GM23338 (cell line): ENCODE results near the gene AIP. TPM values are rescaled to one million over a fixed set of nuclear protein-coding genes. Genes with fewer than 3 reads are reported as not detected.

Experiments used
- ATAC-seq: fragments of 200-7000 bp; cut with Tn5 transposase; 3 replicates; pipeline ENCODE4 v1.9.1; 2020
- DNase-seq: peaks from one replicate; pipeline ENCODE4 v3.0.0-alpha.2; 2015; ENCODE audit warnings: low spot score
- H2AFZ ChIP-seq: fragments of 200-600 bp; sonication (generic); 2 replicates; pipeline ENCODE4 v1.8.0; 2016; ENCODE audit warnings: antibody characterized with exemption, mild to moderate bottlenecking, moderate library complexity
- H3F3A ChIP-seq: fragments of 200-600 bp; sonication (generic); replicated peaks from 2 replicates; pipeline ENCODE4 v1.8.0; 2017; ENCODE audit warnings: antibody characterized with exemption, mixed run types, low read depth
- H3K27ac ChIP-seq: fragments of 200-600 bp; sonication (generic); 2 replicates; pipeline ENCODE4 v1.6.1; 2016; ENCODE audit warnings: low read depth
- H3K27me3 ChIP-seq: fragments of 200-600 bp; sonication (generic); 2 replicates; pipeline ENCODE4 v1.8.0; 2016; ENCODE audit warnings: mild to moderate bottlenecking, mixed run types, moderate library complexity; ENCODE audit not compliant: insufficient read depth
- H3K36me3 ChIP-seq: fragments of 200-600 bp; sonication (generic); 2 replicates; pipeline ENCODE4 v1.8.0; 2016; ENCODE audit warnings: mild to moderate bottlenecking; ENCODE audit not compliant: insufficient read depth
- H3K4me1 ChIP-seq: fragments of 200-600 bp; sonication (generic); 2 replicates; pipeline ENCODE4 v1.8.0; 2016; ENCODE audit warnings: mild to moderate bottlenecking, moderate library complexity; ENCODE audit not compliant: insufficient read depth
- H3K4me2 ChIP-seq: fragments of 200-600 bp; sonication (generic); 2 replicates; pipeline ENCODE4 v1.7.1; 2017; ENCODE audit warnings: mixed run types
- H3K4me3 ChIP-seq: fragments of 200-600 bp; sonication (generic); 2 replicates; pipeline ENCODE4 v1.6.1; 2016; ENCODE audit warnings: mixed run types
- H3K79me2 ChIP-seq: fragments of 200-600 bp; sonication (generic); replicated peaks from 2 replicates; pipeline ENCODE4 v1.8.0; 2017; ENCODE audit warnings: mild to moderate bottlenecking; ENCODE audit not compliant: insufficient read depth
- H3K9me2 ChIP-seq: fragments of 200-600 bp; sonication (generic); 2 replicates; pipeline ENCODE4 v1.8.0; 2017; ENCODE audit not compliant: insufficient read depth
- H4K20me1 ChIP-seq: fragments of 200-600 bp; sonication (generic); replicated peaks from 2 replicates; pipeline ENCODE4 v1.8.0; 2017; ENCODE audit warnings: mild to moderate bottlenecking; ENCODE audit not compliant: insufficient read depth
- H3K27ac Mint-ChIP-seq: 2 replicates; pipeline ENCODE4 v1.8.0; 2020; ENCODE audit warnings: inconsistent platforms, mild to moderate bottlenecking, moderate library complexity, mixed read lengths
- H3K27me3 Mint-ChIP-seq: 3 replicates; pipeline ENCODE4 v1.8.0; 2022; ENCODE audit warnings: low read depth, mild to moderate bottlenecking, moderate library complexity, mixed read lengths, inconsistent platforms; ENCODE audit not compliant: insufficient read depth, poor library complexity
- H3K36me3 Mint-ChIP-seq: 3 replicates; pipeline ENCODE4 v1.8.0; 2021; ENCODE audit warnings: low read depth, mild to moderate bottlenecking, inconsistent platforms, moderate library complexity, mixed read lengths
- H3K4me1 Mint-ChIP-seq: 3 replicates; pipeline ENCODE4 v1.8.0; 2020; ENCODE audit warnings: mild to moderate bottlenecking, inconsistent platforms, mixed read lengths
- H3K4me3 Mint-ChIP-seq: 3 replicates; pipeline ENCODE4 v1.8.0; 2021; ENCODE audit warnings: moderate library complexity, mild to moderate bottlenecking, inconsistent platforms, mixed read lengths
- H3K9me3 Mint-ChIP-seq: 3 replicates; pipeline ENCODE4 v1.8.0; 2020; ENCODE audit warnings: moderate library complexity, mild to moderate bottlenecking, inconsistent platforms, mixed read lengths
- EZH2 ChIP-seq: fragments of 200-600 bp; sonication (generic); IDR thresholded peaks from one replicate; pipeline ENCODE4 v1.8.0; 2017; ENCODE audit warnings: antibody characterized with exemption, mild to moderate bottlenecking, low read depth; ENCODE audit not compliant: unreplicated experiment
- EZH2phosphoT487 ChIP-seq: fragments of 200-600 bp; sonication (generic); IDR thresholded peaks from one replicate; pipeline ENCODE4 v1.8.1; 2018; ENCODE audit warnings: antibody characterized with exemption; ENCODE audit not compliant: unreplicated experiment
- POLR2AphosphoS5 ChIP-seq: IDR thresholded peaks from 2 replicates; pipeline ENCODE4 v1.6.1; 2016; ENCODE audit warnings: antibody characterized with exemption, low read depth
- polyA plus RNA-seq: library from polyadenylated mRNA; unstranded; fragments of >200 nt; fragmentation: Nextera tagmentation; extraction: Ambion mirVana; gene quantifications from 2 replicates; pipeline ENCODE4 v1.2.1, GENCODE V29; 2016
- total RNA-seq: library from RNA; depleted of rRNA; stranded (reverse); fragments of >200 nt; shearing (Covaris generic); gene quantifications from 2 replicates; pipeline ENCODE4 v1.2.3, GENCODE V29; 2014
- TF ChIP-seq, protein P1 (sequence below): fragments of 250-450 bp; sonication (Bioruptor Pico); IDR thresholded peaks from 2 replicates; pipeline ENCODE4 v1.5.0; 2020; ENCODE audit warnings: mild to moderate bottlenecking, moderate library complexity
- TF ChIP-seq, protein P2 (sequence below): IDR thresholded peaks from 2 replicates; pipeline ENCODE4 v1.6.1; 2016; ENCODE audit warnings: antibody characterized with exemption
- TF ChIP-seq, protein P3 (sequence below), 2 experiments: fragments of 200-600 bp in 1 of 2; sonication (generic) in 1 of 2; conservative IDR thresholded peaks; 2 replicates each; pipeline versions ENCODE4 v1.5.1 to v1.6.1; 2016 to 2017; ENCODE audit warnings: antibody characterized with exemption in 2 of 2, low read depth in 2 of 2, mild to moderate bottlenecking in 2 of 2, moderate library complexity in 1 of 2

AIP gene
- total and polyA plus RNA-seq, 2 experiments from 2014 or later = 29.1 to 32.1 TPM

DNA sequence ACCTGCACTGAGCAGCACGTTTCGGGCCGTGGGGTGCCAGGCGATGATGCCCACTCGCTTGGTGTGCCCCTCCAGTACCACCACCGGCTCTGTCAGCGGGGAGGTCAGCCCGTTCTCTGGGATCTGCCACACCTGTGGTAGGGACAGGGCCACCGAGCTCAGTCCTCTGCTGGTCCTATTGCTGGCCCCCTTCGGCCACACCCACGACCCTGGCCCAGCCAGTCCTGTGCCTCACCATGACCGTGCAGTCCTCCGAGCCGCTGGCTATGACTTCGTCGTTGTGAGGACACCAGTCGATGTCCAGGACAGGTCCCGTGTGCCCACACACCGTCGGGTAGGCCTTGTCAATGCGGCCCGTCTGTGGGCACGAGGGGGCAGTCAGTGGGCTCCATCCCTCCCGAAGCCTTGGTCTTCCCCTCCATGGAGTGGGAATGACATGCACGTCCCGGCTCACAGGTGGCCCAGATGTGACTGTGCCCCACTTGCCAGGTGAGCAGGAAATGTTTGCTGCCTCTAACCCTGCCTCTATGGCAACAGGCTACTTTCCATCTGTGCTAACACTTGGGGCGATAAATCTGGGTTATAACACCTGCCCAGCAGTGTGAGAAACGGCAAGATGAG lies 41.0 kb upstream of the AIP start (continued):
- TF ChIP-seq, protein P1, sequence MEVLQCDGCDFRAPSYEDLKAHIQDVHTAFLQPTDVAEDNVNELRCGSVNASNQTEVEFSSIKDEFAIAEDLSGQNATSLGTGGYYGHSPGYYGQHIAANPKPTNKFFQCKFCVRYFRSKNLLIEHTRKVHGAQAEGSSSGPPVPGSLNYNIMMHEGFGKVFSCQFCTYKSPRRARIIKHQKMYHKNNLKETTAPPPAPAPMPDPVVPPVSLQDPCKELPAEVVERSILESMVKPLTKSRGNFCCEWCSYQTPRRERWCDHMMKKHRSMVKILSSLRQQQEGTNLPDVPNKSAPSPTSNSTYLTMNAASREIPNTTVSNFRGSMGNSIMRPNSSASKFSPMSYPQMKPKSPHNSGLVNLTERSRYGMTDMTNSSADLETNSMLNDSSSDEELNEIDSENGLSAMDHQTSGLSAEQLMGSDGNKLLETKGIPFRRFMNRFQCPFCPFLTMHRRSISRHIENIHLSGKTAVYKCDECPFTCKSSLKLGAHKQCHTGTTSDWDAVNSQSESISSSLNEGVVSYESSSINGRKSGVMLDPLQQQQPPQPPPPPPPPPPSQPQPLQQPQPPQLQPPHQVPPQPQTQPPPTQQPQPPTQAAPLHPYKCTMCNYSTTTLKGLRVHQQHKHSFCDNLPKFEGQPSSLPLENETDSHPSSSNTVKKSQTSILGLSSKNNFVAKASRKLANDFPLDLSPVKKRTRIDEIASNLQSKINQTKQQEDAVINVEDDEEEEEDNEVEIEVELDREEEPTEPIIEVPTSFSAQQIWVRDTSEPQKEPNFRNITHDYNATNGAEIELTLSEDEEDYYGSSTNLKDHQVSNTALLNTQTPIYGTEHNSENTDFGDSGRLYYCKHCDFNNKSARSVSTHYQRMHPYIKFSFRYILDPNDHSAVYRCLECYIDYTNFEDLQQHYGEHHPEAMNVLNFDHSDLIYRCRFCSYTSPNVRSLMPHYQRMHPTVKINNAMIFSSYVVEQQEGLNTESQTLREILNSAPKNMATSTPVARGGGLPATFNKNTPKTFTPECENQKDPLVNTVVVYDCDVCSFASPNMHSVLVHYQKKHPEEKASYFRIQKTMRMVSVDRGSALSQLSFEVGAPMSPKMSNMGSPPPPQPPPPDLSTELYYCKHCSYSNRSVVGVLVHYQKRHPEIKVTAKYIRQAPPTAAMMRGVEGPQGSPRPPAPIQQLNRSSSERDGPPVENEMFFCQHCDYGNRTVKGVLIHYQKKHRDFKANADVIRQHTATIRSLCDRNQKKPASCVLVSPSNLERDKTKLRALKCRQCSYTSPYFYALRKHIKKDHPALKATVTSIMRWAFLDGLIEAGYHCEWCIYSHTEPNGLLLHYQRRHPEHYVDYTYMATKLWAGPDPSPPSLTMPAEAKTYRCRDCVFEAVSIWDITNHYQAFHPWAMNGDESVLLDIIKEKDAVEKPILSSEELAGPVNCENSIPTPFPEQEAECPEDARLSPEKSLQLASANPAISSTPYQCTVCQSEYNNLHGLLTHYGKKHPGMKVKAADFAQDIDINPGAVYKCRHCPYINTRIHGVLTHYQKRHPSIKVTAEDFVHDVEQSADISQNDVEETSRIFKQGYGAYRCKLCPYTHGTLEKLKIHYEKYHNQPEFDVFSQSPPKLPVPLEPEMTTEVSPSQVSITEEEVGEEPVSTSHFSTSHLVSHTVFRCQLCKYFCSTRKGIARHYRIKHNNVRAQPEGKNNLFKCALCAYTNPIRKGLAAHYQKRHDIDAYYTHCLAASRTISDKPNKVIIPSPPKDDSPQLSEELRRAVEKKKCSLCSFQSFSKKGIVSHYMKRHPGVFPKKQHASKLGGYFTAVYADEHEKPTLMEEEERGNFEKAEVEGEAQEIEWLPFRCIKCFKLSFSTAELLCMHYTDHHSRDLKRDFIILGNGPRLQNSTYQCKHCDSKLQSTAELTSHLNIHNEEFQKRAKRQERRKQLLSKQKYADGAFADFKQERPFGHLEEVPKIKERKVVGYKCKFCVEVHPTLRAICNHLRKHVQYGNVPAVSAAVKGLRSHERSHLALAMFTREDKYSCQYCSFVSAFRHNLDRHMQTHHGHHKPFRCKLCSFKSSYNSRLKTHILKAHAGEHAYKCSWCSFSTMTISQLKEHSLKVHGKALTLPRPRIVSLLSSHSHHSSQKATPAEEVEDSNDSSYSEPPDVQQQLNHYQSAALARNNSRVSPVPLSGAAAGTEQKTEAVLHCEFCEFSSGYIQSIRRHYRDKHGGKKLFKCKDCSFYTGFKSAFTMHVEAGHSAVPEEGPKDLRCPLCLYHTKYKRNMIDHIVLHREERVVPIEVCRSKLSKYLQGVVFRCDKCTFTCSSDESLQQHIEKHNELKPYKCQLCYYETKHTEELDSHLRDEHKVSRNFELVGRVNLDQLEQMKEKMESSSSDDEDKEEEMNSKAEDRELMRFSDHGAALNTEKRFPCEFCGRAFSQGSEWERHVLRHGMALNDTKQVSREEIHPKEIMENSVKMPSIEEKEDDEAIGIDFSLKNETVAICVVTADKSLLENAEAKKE = no peak
- TF ChIP-seq EZH2phosphoT487 = no peak
- TF ChIP-seq, protein P2, sequence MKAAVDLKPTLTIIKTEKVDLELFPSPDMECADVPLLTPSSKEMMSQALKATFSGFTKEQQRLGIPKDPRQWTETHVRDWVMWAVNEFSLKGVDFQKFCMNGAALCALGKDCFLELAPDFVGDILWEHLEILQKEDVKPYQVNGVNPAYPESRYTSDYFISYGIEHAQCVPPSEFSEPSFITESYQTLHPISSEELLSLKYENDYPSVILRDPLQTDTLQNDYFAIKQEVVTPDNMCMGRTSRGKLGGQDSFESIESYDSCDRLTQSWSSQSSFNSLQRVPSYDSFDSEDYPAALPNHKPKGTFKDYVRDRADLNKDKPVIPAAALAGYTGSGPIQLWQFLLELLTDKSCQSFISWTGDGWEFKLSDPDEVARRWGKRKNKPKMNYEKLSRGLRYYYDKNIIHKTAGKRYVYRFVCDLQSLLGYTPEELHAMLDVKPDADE = no peak

DNA sequence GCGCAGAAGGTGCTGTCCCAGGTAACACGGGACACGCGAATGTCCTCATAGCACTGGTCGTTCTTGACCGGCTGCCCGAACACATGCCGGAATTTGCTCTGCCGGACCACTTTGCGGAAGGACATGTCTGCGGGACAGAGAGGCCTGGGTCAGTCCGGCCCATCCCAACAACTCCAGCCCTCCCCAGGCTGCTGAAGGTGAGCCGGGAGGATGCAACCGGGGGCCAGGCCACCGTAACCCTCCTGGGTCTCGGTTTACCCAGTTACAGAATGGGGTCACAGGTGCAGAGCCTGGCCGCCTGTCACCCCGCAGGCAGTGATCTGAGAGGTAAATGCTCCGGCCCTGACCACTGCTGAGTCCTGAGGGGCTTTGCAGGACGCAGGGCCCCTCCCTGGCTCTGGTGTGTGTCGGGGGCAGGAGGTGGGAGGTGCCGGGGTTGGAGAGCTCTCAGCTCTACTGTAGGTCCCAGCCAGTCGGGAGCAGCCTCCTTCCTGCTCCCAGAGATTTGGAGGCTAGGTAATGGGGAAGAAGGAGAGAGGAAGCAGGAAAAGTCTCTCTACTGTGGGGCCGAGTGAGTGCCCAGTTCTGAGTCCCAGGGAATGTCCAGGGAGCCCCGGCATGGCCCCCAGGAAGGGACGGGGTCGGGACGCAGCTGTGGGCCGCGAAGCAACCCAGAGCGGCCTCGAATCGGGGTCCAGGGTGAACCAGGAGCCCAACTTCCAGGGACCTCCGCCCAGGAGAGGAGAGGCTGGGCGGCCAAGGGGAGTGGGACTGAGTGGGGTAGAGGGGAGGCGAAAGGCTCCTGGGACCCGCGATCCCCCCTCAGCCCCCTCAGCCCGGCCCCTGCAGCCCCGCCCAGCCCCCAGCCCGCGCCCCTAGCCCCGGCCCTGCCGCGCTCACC lies 40.1 kb upstream of the AIP start:
- Mint-ChIP-seq H3K27me3 (peaks cover 21% of the 10 kb centered on the region), H3K4me3 (peak overlapping the region; percentile 88), H3K27ac (peak overlapping the region; percentile 77), H3K9me3 (no peaks in the 10 kb centered on the region), H3K36me3 (peaks cover 24% of the 10 kb centered on the region), H3K4me1 (peaks cover 14% of the 10 kb centered on the region)
- peak overlapping the region; percentile 93 for H3K4me3 ChIP-seq
- TF ChIP-seq EZH2 (no peak), POLR2AphosphoS5 (0 out of 2 replicates have a peak, but pooled peaks have one; percentile 4)
- TF ChIP-seq, protein P3, sequence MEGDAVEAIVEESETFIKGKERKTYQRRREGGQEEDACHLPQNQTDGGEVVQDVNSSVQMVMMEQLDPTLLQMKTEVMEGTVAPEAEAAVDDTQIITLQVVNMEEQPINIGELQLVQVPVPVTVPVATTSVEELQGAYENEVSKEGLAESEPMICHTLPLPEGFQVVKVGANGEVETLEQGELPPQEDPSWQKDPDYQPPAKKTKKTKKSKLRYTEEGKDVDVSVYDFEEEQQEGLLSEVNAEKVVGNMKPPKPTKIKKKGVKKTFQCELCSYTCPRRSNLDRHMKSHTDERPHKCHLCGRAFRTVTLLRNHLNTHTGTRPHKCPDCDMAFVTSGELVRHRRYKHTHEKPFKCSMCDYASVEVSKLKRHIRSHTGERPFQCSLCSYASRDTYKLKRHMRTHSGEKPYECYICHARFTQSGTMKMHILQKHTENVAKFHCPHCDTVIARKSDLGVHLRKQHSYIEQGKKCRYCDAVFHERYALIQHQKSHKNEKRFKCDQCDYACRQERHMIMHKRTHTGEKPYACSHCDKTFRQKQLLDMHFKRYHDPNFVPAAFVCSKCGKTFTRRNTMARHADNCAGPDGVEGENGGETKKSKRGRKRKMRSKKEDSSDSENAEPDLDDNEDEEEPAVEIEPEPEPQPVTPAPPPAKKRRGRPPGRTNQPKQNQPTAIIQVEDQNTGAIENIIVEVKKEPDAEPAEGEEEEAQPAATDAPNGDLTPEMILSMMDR (conservative IDR thresholded peaks at IDR 0.05; ENCODE audit: low read depth in 2 of 2) = no peak
- H2AFZ ChIP-seq = no peak overlapping the region
- H3K27ac ChIP-seq = peak overlapping the region; percentile 94; the same call in 1 of the 2 replicates
- no peaks in the 10 kb centered on the region for H3K9me2 ChIP-seq
- no peaks in the 10 kb centered on the region for H4K20me1 ChIP-seq
- DNase-seq (no peak), ATAC-seq (peak; percentile 22)
- peak overlapping the region; percentile 97 for H3K4me2 ChIP-seq
- 0 out of 2 replicates have a peak, but pooled peaks cover 16% of the 10 kb centered on the region for H3F3A ChIP-seq
- H3K27me3 ChIP-seq = no peaks in the 10 kb centered on the region
- H3K4me1 ChIP-seq = peaks cover 8% of the 10 kb centered on the region; the same call in 1 of the 2 replicates
- 0 out of 2 replicates have a peak, but pooled peaks cover 3% of the 10 kb centered on the region for H3K36me3 ChIP-seq
- H3K79me2 ChIP-seq = no peaks in the 10 kb centered on the region
